DND-41 (cell line): ENCODE measurements around the gene SOSTDC1.

ENCODE experiments used
- ATAC-seq: fragments of 200-7000 bp; cut with Tn5 transposase; 3 replicates; pipeline ENCODE4 v1.9.1; 2021; ENCODE audit warnings: low read depth; ENCODE audit not compliant: insufficient read depth
- DNase-seq: peaks from one replicate; pipeline ENCODE4 v3.0.0-alpha.2; 2020
- H2AFZ ChIP-seq: 2 replicates; pipeline ENCODE4 v1.6.0; 2012; ENCODE audit warnings: low read depth, low read length
- H3K27ac ChIP-seq: 2 replicates; pipeline ENCODE4 v1.5.1; 2012; ENCODE audit warnings: low read length, inconsistent platforms
- H3K27me3 ChIP-seq: fragments of 200-600 bp; sonication (generic); 2 replicates; pipeline ENCODE4 v1.6.0; 2012; ENCODE audit warnings: low read length, mild to moderate bottlenecking, inconsistent platforms; ENCODE audit not compliant: insufficient read depth, poor library complexity
- H3K36me3 ChIP-seq: 2 replicates; pipeline ENCODE4 v1.5.1; 2012; ENCODE audit warnings: low read length, inconsistent platforms; ENCODE audit not compliant: insufficient read depth
- H3K4me1 ChIP-seq: 2 replicates; pipeline ENCODE4 v1.5.1; 2012; ENCODE audit warnings: mild to moderate bottlenecking, low read length; ENCODE audit not compliant: insufficient read depth
- H3K4me2 ChIP-seq: 2 replicates; pipeline ENCODE4 v1.6.0; 2012; ENCODE audit warnings: mild to moderate bottlenecking, moderate library complexity, low read length, inconsistent platforms; ENCODE audit not compliant: insufficient read depth
- H3K4me3 ChIP-seq, 2 experiments: fragments of 200-600 bp in 1 of 2; shearing (Covaris generic) in 1 of 2; 2 replicates each; pipeline ENCODE4 v1.5.1; 2012 to 2016; ENCODE audit warnings: inconsistent platforms in 2 of 2, low read length in 2 of 2, mild to moderate bottlenecking in 2 of 2, low read depth in 1 of 2, moderate library complexity in 1 of 2
- H3K79me2 ChIP-seq: 2 replicates; pipeline ENCODE4 v1.6.0; 2012; ENCODE audit warnings: low read length, inconsistent platforms; ENCODE audit not compliant: insufficient read depth
- H3K9ac ChIP-seq: 2 replicates; pipeline ENCODE4 v1.6.0; 2012; ENCODE audit warnings: low read depth, mild to moderate bottlenecking, inconsistent platforms, low read length, moderate library complexity
- H3K9me3 ChIP-seq: 2 replicates; pipeline ENCODE4 v1.5.1; 2012; ENCODE audit warnings: low read length, moderate library complexity, mild to moderate bottlenecking, inconsistent platforms; ENCODE audit not compliant: insufficient read depth, severe bottlenecking
- H4K20me1 ChIP-seq: 2 replicates; pipeline ENCODE4 v1.6.0; 2012; ENCODE audit warnings: low read length; ENCODE audit not compliant: insufficient read depth
- CTCF ChIP-seq: IDR thresholded peaks from 2 replicates; pipeline ENCODE4 v1.5.1; 2012; ENCODE audit warnings: borderline replicate concordance, low read length, moderate library complexity, mild to moderate bottlenecking; ENCODE audit not compliant: poor library complexity, severe bottlenecking; ENCODE audit errors: extremely low read depth
- EZH2 ChIP-seq: IDR thresholded peaks from 3 replicates; pipeline ENCODE4 v1.6.1; 2012; ENCODE audit warnings: borderline replicate concordance, low read depth, mild to moderate bottlenecking, moderate library complexity, low read length, inconsistent platforms; ENCODE audit not compliant: severe bottlenecking

Gene SOSTDC1

DNA sequence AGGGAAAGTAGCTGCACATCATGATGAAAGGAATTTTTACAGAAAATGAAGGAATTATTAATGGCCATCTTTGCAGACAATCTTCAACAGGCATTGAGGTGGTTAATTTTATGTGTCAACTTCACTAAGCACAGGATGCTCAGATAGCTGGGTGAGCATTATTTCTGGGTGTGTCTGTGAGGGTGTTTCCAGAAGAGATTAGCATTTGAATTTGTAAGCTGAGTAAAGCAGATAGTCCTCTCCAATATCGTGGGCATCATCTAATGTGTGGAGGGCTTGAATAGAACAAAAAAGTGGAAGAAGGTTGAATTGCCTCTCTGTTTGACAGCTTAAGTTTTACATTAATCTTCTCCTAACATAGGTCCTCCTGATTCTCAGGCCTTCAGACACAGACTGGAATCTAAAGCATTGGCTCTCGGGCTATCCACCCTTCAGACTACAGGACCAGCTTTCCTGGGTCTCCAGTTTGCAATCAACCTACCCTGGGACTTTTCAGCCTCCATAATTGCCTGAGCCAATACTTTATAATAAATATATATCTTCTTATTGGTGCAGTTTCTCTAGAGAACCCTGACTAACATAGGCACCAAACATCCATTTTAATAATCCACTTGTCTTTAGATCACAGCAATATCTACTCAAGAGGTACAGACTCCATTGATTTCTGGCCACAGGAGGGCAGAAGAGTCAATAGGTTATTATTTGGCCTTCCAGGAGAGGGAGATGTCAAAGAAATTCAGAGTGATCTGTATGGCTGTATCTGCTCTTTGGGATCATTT is 33.7 kb downstream of the SOSTDC1 start:
- DNase-seq (no peak), ATAC-seq (no peak)
- TF ChIP-seq EZH2 = no peak
- TF ChIP-seq CTCF = no peak
- Histone ChIP-seq H3K9me3 (no peaks in the 10 kb centered on the region), H3K27ac (no peak overlapping the region), H4K20me1 (no peaks in the 10 kb centered on the region), H3K36me3 (no peaks in the 10 kb centered on the region), H3K9ac (no peak overlapping the region), H3K79me2 (no peaks in the 10 kb centered on the region), H3K4me2 (no peak overlapping the region), H3K27me3 (no peaks in the 10 kb centered on the region), H3K4me1 (no peaks in the 10 kb centered on the region), H3K4me3 (no peak overlapping the region), H2AFZ (no peak overlapping the region)

DNA sequence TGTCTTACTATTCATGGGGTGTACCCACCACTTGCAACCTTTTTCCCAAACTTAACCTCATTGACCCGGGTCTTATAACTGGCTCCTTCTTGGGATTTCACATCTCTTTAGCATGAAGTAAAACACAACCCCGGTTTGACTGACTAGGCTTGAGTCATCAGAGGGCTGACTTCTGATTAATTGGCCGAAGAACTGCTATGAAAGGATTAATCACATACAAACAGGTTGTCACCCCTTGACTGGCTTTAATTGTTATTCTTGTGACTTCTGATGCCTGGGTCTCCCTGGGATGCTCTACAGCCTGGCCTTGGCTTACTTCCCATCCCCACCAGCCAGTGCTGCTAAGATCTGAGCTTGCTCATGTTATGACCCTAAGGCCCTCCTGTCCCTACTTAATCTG is 35.4 kb downstream of the SOSTDC1 start:
- Histone ChIP-seq H3K27ac (no peak overlapping the region), H3K9ac (no peak overlapping the region), H3K4me2 (no peak overlapping the region), H3K79me2 (no peaks in the 10 kb centered on the region), H2AFZ (no peak overlapping the region), H3K4me3 (no peak overlapping the region), H4K20me1 (no peaks in the 10 kb centered on the region), H3K36me3 (no peaks in the 10 kb centered on the region), H3K27me3 (no peaks in the 10 kb centered on the region), H3K4me1 (no peaks in the 10 kb centered on the region), H3K9me3 (no peaks in the 10 kb centered on the region)
- no peak for ATAC-seq
- DNase-seq = no peak
- no peak for TF ChIP-seq CTCF

DNA sequence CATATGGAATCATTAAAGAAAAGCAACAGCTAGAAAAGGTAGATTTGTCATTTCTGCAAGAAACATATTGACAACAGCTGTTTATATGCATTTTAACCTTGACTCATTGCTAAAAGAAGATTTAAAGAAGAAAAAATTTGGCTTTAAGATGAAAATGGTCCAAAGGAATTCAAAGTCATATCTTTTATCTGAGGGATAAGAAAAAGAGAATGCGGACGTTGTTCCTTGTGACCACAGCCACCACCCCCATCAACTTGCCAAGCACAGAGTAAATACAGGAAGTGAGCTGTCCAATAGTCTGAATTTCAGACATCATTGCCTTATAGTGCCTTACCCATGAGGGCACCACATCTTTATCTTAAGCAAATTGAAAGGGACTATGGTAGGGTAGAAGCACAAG is 36.9 kb downstream of the SOSTDC1 start:
- H3K27me3 ChIP-seq = no peaks in the 10 kb centered on the region
- H3K9ac ChIP-seq = no peak overlapping the region
- no peaks in the 10 kb centered on the region for H4K20me1 ChIP-seq
- H3K4me3 ChIP-seq = no peak overlapping the region
- no peak for TF ChIP-seq CTCF
- TF ChIP-seq EZH2 = no peak
- H3K27ac ChIP-seq = no peak overlapping the region
- no peak for DNase-seq
- H3K4me1 ChIP-seq = no peaks in the 10 kb centered on the region
- H3K9me3 ChIP-seq = no peaks in the 10 kb centered on the region
- ATAC-seq = no peak
- H3K79me2 ChIP-seq = no peaks in the 10 kb centered on the region
- no peaks in the 10 kb centered on the region for H3K36me3 ChIP-seq
- no peak overlapping the region for H2AFZ ChIP-seq
- H3K4me2 ChIP-seq = no peak overlapping the region
